ENCODE data around the gene NPRL2.

Gene NPRL2

GRCh38 chr3:50355829-50356552 lies 5.4 kb upstream of the NPRL2 start:
- H3K4me3 ChIP-seq, result peak overlapping the region; percentile 80
- peak overlapping the region in 1 of 2 donors; percentile 63 for H3K27ac ChIP-seq
- DNase-seq (ENCODE audit: low spot score), result no peak
- no peak for TF ChIP-seq CTCF (IDR thresholded peaks at IDR 0.05)

- H3K27ac ChIP-seq, result no peak overlapping the region
- no peak for TF ChIP-seq CTCF (IDR thresholded peaks at IDR 0.05)
- no peak overlapping the region for H3K4me3 ChIP-seq
- no peak for DNase-seq (ENCODE audit: low spot score)
Observed at GRCh38 chr3:50354850-50355249, 4.3 kb upstream of the NPRL2 start.

- TF ChIP-seq CTCF (IDR thresholded peaks at IDR 0.05), result no peak
- DNase-seq (ENCODE audit: low spot score), result no peak
- H3K27ac ChIP-seq, result no peak overlapping the region
- no peak overlapping the region for H3K4me3 ChIP-seq
Observed at GRCh38 chr3:50354186-50354764, 3.7 kb upstream of the NPRL2 start.

GRCh38 chr3:50353245-50354004 lies 2.9 kb upstream of the NPRL2 start:
- no peak overlapping the region for H3K27ac ChIP-seq
- no peak for TF ChIP-seq CTCF (IDR thresholded peaks at IDR 0.05)
- no peak for DNase-seq (ENCODE audit: low spot score)
- no peak overlapping the region for H3K4me3 ChIP-seq

GRCh38 chr3:50352781-50353180 lies 2.2 kb upstream of the NPRL2 start:
- TF ChIP-seq CTCF (IDR thresholded peaks at IDR 0.05), result no peak
- no peak overlapping the region for H3K4me3 ChIP-seq
- no peak for DNase-seq (ENCODE audit: low spot score)
- H3K27ac ChIP-seq, result no peak overlapping the region

GRCh38 chr3:50351323-50351697 lies 735 bp upstream of the NPRL2 start:
- no peak for TF ChIP-seq CTCF (IDR thresholded peaks at IDR 0.05)
- H3K27ac ChIP-seq, result peak overlapping the region; percentile 80 to 88
- H3K4me3 ChIP-seq, result peak overlapping the region; percentile 73
- no peak for DNase-seq (ENCODE audit: low spot score)
